Keratinocyte (primary cell): Measurements from ENCODE around the gene GRSF1. TPM values are rescaled to one million over a fixed set of nuclear protein-coding genes. Genes with fewer than 3 reads are reported as not detected.

Experiments
- DNase-seq: peaks from one replicate; pipeline ENCODE4 v3.0.0-alpha.2; 2011; ENCODE audit warnings: low read depth, missing footprints, low spot score
- FAIRE-seq: peaks from 2 replicates; lab custom pipeline; 2011; peaks lifted over from hg19 to GRCh38; lab: Jason Lieb, UNC
- H2AFZ ChIP-seq: 2 replicates; pipeline ENCODE4 v1.6.0; 2012; ENCODE audit warnings: low read length, control low read depth, inconsistent platforms; ENCODE audit not compliant: control insufficient read depth
- H3K27ac ChIP-seq: 2 replicates; pipeline ENCODE4 v1.5.1; 2011; ENCODE audit warnings: low read length; ENCODE audit not compliant: control insufficient read depth, insufficient read depth
- H3K27me3 ChIP-seq: 3 replicates; pipeline ENCODE4 v1.6.0; 2011; ENCODE audit warnings: low read length; ENCODE audit not compliant: control insufficient read depth, insufficient read depth; ENCODE audit errors: extremely low read depth
- H3K36me3 ChIP-seq, 2 experiments: 2 replicates in 1 of 2; 3 replicates in 1 of 2; pipeline ENCODE4 v1.5.1; 2011; ENCODE audit warnings: low read length in 2 of 2, mild to moderate bottlenecking in 1 of 2; ENCODE audit not compliant: control insufficient read depth in 2 of 2, insufficient read depth in 2 of 2; ENCODE audit errors: extremely low read depth in 1 of 2
- H3K4me1 ChIP-seq: 3 replicates; pipeline ENCODE4 v1.5.1; 2011; ENCODE audit warnings: low read length; ENCODE audit not compliant: control insufficient read depth, insufficient read depth; ENCODE audit errors: extremely low read depth
- H3K4me2 ChIP-seq: 3 replicates; pipeline ENCODE4 v1.6.0; 2011; ENCODE audit warnings: low read depth, low read length; ENCODE audit not compliant: control insufficient read depth, insufficient read depth; ENCODE audit errors: extremely low read depth
- H3K4me3 ChIP-seq, 3 experiments: fragments of 200-600 bp in 1 of 3; sonication (generic) in 1 of 3; 2 replicates in 2 of 3; 3 replicates in 1 of 3; pipeline ENCODE4 v1.5.1; 2011 to 2016; ENCODE audit warnings: low read length in 3 of 3, mild to moderate bottlenecking in 3 of 3, control low read depth in 2 of 3, inconsistent platforms in 1 of 3, low read depth in 1 of 3, mixed read lengths in 1 of 3, mixed run types in 1 of 3, moderate library complexity in 1 of 3; ENCODE audit not compliant: control insufficient read depth in 2 of 3, insufficient read depth in 2 of 3; ENCODE audit errors: extremely low read depth in 1 of 3
- H3K79me2 ChIP-seq: 2 replicates; pipeline ENCODE4 v1.6.0; 2012; ENCODE audit warnings: low read length; ENCODE audit not compliant: control insufficient read depth, insufficient read depth
- H3K9ac ChIP-seq: 3 replicates; pipeline ENCODE4 v1.6.0; 2011; ENCODE audit warnings: low read length; ENCODE audit not compliant: control insufficient read depth, insufficient read depth; ENCODE audit errors: extremely low read depth
- H3K9me1 ChIP-seq: 3 replicates; pipeline ENCODE4 v1.6.0; 2011; ENCODE audit warnings: low read length; ENCODE audit not compliant: control insufficient read depth, insufficient read depth; ENCODE audit errors: extremely low read depth
- H3K9me3 ChIP-seq: 2 replicates; pipeline ENCODE4 v1.5.1; 2012; ENCODE audit warnings: low read depth, low read length; ENCODE audit not compliant: control insufficient read depth
- H4K20me1 ChIP-seq: 3 replicates; pipeline ENCODE4 v1.6.0; 2011; ENCODE audit warnings: low read length; ENCODE audit not compliant: control insufficient read depth, insufficient read depth; ENCODE audit errors: extremely low read depth
- EZH2 ChIP-seq: IDR thresholded peaks from one replicate; pipeline ENCODE4 v1.6.1; 2012; ENCODE audit warnings: inconsistent platforms, mild to moderate bottlenecking, low read length, moderate library complexity
- dilution Hi-C: fragments of 300-500 bp; cut with MboI; formaldehyde crosslinking; loops from one replicate; pipeline ENCODE4 v1.7.0; 2020; ENCODE audit warnings: low sequenced_read_pairs; ENCODE audit not compliant: extremely low pct_ligation_motif_present
- polyA plus RNA-seq, 5 experiments: library from polyadenylated mRNA; depleted of rRNA in 3 of 5; stranded (reverse) in 3 of 5; stranded (forward) in 1 of 5; unstranded in 1 of 5; fragments of >200 nt; gene quantifications; 1 replicate in 1 of 5; 2 replicates in 3 of 5; 3 replicates in 1 of 5; pipeline versions ENCODE4 v1.2.1 to v1.2.3, GENCODE V29; 2011 to 2012; ENCODE audit warnings: missing spikeins in 2 of 5, low read depth in 1 of 5, low replicate concordance in 1 of 5
- TF ChIP-seq, protein P1 (sequence below), 3 experiments: IDR thresholded peaks in 1 of 3; conservative IDR thresholded peaks in 1 of 3; optimal IDR thresholded peaks in 1 of 3; 2 replicates in 2 of 3; 3 replicates in 1 of 3; pipeline versions ENCODE3 to v1.5.1; 2011; ENCODE audit warnings: low read length in 3 of 3, mild to moderate bottlenecking in 3 of 3, moderate library complexity in 2 of 3, control low read depth in 1 of 3, inconsistent platforms in 1 of 3; ENCODE audit not compliant: insufficient read depth in 2 of 3; ENCODE audit errors: extremely low read depth in 1 of 3

GRSF1 gene
- polyA plus RNA-seq, 1 donor (not counting 4 experiments of a cell fraction or from before 2014, with no cell fraction given), result 121 TPM

DNA sequence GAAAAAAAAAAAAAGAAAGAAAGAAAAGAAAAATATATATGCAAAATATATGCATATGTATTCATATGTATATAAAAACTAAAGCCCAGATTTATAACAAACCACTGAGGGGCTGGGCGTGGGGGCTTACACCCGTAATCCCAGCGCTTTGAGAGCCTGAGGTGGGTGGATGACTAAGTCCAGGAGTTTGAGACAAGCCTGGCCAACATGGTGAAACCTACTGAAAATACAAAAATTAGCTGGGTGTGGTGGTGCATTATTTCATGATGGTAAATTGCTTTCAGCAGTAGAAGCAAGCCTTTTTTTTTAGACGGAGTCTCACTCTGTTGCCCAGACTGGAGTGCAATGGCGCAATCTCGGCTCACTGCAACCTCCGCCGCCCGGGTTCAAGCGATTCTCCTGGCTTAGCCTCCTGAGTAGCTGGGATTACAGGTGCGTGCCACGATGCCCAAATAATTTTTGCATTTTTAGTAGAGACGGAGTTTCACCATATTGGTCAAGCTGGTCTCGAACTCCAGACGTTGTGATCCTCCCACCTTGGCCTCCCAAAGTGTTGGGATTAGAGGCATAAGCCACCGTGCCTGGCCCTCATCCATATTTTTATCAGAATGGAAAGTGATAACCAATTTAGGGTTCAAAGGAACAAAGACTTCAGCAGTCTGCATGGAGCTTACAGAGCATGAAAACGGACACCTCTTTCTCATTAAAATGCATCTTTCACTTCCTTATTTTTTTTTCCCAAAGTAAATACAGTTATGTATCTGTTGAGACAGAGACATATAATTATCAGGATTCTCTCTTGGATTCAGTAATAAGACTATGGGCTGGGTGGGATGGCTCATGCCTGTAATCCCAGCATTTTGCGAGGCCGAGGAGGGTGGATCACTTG lies 34.8 kb upstream of the GRSF1 start:
- DNase-seq (no peak), FAIRE-seq (no peak)
- dilution Hi-C loops, result no loop called here
- Histone ChIP-seq H3K9me1 (no peaks in the 10 kb centered on the region), H4K20me1 (no peaks in the 10 kb centered on the region), H3K4me3 (no peak overlapping the region), H3K27me3 (no peaks in the 10 kb centered on the region), H3K27ac (no peak overlapping the region), H3K4me2 (no peak overlapping the region), H3K36me3 (no peaks in the 10 kb centered on the region), H3K9ac (no peak overlapping the region), H2AFZ (no peak overlapping the region), H3K79me2 (no peaks in the 10 kb centered on the region), H3K4me1 (no peaks in the 10 kb centered on the region), H3K9me3 (no peaks in the 10 kb centered on the region)
- no peak for TF ChIP-seq EZH2
- TF ChIP-seq, protein P1, sequence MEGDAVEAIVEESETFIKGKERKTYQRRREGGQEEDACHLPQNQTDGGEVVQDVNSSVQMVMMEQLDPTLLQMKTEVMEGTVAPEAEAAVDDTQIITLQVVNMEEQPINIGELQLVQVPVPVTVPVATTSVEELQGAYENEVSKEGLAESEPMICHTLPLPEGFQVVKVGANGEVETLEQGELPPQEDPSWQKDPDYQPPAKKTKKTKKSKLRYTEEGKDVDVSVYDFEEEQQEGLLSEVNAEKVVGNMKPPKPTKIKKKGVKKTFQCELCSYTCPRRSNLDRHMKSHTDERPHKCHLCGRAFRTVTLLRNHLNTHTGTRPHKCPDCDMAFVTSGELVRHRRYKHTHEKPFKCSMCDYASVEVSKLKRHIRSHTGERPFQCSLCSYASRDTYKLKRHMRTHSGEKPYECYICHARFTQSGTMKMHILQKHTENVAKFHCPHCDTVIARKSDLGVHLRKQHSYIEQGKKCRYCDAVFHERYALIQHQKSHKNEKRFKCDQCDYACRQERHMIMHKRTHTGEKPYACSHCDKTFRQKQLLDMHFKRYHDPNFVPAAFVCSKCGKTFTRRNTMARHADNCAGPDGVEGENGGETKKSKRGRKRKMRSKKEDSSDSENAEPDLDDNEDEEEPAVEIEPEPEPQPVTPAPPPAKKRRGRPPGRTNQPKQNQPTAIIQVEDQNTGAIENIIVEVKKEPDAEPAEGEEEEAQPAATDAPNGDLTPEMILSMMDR (optimal IDR thresholded peaks at IDR 0.05 in 1 of 3, IDR thresholded peaks at IDR 0.05 in 1 of 3, conservative IDR thresholded peaks at IDR 0.05 in 1 of 3; ENCODE audit: extremely low read depth in 1 of 3, insufficient read depth in 2 of 3, low read length in 3 of 3), result no peak

DNA sequence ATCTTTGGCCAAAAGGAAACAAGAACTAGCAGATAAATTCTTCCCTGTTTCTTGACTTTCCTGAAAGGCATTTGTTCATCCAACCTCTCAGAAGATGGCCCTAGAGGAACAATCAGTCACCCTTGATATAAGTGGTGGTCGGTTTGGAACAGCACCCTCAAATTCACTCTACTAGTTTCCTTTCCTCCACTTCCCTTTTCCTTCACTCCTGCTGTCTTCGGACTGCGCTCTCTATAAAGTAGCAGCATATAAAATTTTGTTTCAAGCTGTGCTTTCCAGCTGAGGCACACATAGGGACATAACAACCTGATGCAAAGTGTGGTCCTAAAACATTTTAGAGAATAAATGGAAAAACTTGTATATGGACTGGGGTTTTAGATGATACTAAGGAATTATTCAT lies 33.5 kb upstream of the GRSF1 start:
- Histone ChIP-seq H3K4me1 (no peaks in the 10 kb centered on the region), H4K20me1 (no peaks in the 10 kb centered on the region), H3K4me2 (no peak overlapping the region), H3K79me2 (no peaks in the 10 kb centered on the region), H3K9me3 (no peaks in the 10 kb centered on the region), H3K9ac (no peak overlapping the region), H2AFZ (no peak overlapping the region), H3K4me3 (no peak overlapping the region), H3K27ac (no peak overlapping the region), H3K36me3 (no peaks in the 10 kb centered on the region), H3K9me1 (no peaks in the 10 kb centered on the region), H3K27me3 (no peaks in the 10 kb centered on the region)
- TF ChIP-seq, protein P1 (optimal IDR thresholded peaks at IDR 0.05 in 1 of 3, IDR thresholded peaks at IDR 0.05 in 1 of 3, conservative IDR thresholded peaks at IDR 0.05 in 1 of 3; ENCODE audit: extremely low read depth in 1 of 3, insufficient read depth in 2 of 3, low read length in 3 of 3), result no peak
- no peak for TF ChIP-seq EZH2
- dilution Hi-C loops, result no loop called here
- no peak for FAIRE-seq
- DNase-seq, result no peak
